Prostate gland (tissue), 2 donors: ENCODE results near the gene TLR8.

Experiments
- POLR2AphosphoS5 ChIP-seq: sonication (generic); formaldehyde crosslinking; IDR thresholded peaks from one replicate; pipeline ENCODE4 v1.6.1; 2017; ENCODE audit warnings: antibody characterized with exemption
- TF ChIP-seq, protein P1 (sequence below), 4 experiments: fragments of 200-600 bp in 2 of 4; fragments of 450-650 bp in 2 of 4; sonication (generic) in 2 of 4; IDR thresholded peaks; 1 replicate in 3 of 4; 2 replicates in 1 of 4; pipeline ENCODE4 v1.5.1; 2016 to 2019; ENCODE audit warnings: antibody characterized with exemption in 4 of 4, mild to moderate bottlenecking in 2 of 4, moderate library complexity in 2 of 4

DNA sequence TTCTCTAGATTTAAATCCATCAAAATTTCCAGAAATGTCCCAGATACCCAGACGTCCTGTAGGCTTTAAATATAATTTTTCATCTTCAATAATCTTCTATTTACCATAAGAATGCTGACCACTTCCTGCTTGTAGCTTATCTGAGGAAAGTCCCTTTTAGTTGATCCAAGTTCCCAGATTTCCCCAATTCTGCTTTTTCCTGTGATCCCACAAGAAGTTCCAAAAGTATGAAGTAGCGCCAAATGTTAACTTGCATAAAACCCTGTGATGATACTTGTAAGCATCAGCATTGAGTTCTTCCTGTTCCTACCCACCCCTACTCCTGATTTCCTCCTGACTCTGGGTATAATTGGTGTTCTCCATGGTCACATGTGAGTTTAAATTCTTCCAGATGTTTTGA is 10.6 kb upstream of the TLR8 start:
- TF ChIP-seq, protein P1, sequence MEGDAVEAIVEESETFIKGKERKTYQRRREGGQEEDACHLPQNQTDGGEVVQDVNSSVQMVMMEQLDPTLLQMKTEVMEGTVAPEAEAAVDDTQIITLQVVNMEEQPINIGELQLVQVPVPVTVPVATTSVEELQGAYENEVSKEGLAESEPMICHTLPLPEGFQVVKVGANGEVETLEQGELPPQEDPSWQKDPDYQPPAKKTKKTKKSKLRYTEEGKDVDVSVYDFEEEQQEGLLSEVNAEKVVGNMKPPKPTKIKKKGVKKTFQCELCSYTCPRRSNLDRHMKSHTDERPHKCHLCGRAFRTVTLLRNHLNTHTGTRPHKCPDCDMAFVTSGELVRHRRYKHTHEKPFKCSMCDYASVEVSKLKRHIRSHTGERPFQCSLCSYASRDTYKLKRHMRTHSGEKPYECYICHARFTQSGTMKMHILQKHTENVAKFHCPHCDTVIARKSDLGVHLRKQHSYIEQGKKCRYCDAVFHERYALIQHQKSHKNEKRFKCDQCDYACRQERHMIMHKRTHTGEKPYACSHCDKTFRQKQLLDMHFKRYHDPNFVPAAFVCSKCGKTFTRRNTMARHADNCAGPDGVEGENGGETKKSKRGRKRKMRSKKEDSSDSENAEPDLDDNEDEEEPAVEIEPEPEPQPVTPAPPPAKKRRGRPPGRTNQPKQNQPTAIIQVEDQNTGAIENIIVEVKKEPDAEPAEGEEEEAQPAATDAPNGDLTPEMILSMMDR (IDR thresholded peaks at IDR 0.05), result no peak
- TF ChIP-seq POLR2AphosphoS5, result no peak
